ENCODE results near the gene PACRG.

DNA sequence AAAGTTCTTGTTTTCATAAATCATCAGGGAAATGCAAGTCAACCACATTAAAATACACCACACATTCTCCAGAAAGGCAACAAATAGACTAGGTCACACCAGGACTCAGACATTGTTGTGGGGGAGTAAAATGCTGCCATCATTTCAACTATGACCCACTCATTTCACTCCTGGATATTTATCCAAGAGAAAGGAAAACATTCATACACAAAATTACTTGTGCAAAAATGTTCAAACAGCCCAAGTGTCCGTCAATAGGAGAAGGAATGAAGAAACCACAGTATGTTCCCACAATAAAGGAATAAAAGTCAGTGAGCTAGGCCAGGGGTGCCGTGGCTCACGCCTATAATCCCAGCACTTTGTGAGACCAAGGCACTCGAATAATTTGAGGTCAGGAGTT is 605.3 kb downstream of the PACRG start:
- no peak for TF ChIP-seq EZH2phosphoT487 (IDR thresholded peaks at IDR 0.05; ENCODE audit: insufficient read depth, low read depth)
- no peak for TF ChIP-seq EZH2 (IDR thresholded peaks at IDR 0.05; ENCODE audit: insufficient read depth, poor library complexity, severe bottlenecking)
